UCSD-AML1 (cell line): ENCODE results near the gene RPS16.

Experiments
- DNase-seq: peaks from one replicate; lab custom pipeline; 2025; ENCODE audit not compliant: unreplicated experiment; lab: John Stamatoyannopoulos, UW

Gene RPS16

GRCh38 chr19:39389631-39390414, 45.9 kb downstream of the RPS16 start:
- no peak for DNase-seq

GRCh38 chr19:39388657-39389056, 47.1 kb downstream of the RPS16 start:
- no peak for DNase-seq

- DNase-seq = no peak
Measured at GRCh38 chr19:39386557-39386956, 49.2 kb downstream of the RPS16 start.

- DNase-seq = no peak
Measured at GRCh38 chr19:39385629-39386411, 49.9 kb downstream of the RPS16 start.

- no peak for DNase-seq
Measured at GRCh38 chr19:39384839-39385568, 50.7 kb downstream of the RPS16 start.
